AG09319 (cell line): Measurements from ENCODE around the gene MSANTD3.

Experiments used
- DNase-seq: peaks from one replicate; pipeline ENCODE4 v3.0.0-alpha.2; 2010; ENCODE audit warnings: low read depth; ENCODE audit errors: extremely low read depth
- TF ChIP-seq, protein P1 (sequence below): IDR thresholded peaks from 2 replicates; pipeline ENCODE4 v1.5.1; 2011; ENCODE audit warnings: low read depth, mild to moderate bottlenecking, inconsistent platforms, low read length, moderate library complexity

MSANTD3 gene

GRCh38 chr9:100452894-100453293 lies 26.0 kb downstream of the MSANTD3 start:
- DNase-seq: no peak
- TF ChIP-seq, protein P1, sequence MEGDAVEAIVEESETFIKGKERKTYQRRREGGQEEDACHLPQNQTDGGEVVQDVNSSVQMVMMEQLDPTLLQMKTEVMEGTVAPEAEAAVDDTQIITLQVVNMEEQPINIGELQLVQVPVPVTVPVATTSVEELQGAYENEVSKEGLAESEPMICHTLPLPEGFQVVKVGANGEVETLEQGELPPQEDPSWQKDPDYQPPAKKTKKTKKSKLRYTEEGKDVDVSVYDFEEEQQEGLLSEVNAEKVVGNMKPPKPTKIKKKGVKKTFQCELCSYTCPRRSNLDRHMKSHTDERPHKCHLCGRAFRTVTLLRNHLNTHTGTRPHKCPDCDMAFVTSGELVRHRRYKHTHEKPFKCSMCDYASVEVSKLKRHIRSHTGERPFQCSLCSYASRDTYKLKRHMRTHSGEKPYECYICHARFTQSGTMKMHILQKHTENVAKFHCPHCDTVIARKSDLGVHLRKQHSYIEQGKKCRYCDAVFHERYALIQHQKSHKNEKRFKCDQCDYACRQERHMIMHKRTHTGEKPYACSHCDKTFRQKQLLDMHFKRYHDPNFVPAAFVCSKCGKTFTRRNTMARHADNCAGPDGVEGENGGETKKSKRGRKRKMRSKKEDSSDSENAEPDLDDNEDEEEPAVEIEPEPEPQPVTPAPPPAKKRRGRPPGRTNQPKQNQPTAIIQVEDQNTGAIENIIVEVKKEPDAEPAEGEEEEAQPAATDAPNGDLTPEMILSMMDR: no peak

DNA sequence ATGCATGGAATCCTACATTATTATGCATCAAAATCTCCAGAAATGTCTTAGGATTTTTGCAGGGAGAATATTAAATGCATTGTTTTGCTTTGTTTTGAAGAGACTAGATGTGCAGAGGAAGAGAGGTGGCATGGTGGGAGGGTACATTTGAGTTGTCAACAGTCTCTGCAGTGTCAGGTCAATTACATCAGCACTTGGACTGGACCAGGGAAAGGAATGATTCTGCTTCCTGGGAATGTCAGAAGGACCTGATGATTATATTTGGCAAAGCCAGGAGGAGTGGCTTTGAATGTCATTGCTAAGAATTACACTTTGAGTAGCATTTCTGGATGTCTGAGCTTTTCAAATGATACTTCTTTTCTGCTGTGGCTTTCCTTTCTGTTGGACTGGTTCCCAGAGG lies 28.5 kb downstream of the MSANTD3 start:
- TF ChIP-seq, protein P1: no peak
- no peak for DNase-seq

DNA sequence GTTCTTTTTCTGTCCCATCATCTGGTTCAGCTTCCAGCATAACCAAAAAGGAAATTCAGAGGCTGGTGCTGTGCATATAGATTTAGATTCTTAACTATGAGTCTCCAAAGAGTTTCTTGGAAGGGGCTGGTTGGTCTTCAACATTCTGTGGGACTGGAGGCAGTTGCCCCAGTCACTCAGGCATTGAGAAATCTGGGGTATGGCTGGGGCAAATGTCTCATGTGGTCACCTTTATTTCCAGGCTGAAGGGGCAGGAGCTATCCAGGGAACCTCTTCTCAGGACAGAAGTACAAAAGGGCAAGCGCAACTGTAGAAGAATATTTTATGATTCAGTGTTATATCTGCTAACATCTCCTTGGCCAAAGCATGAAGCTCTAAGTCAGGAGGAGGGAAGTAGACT lies 30.6 kb downstream of the MSANTD3 start:
- DNase-seq: no peak
- TF ChIP-seq, protein P1: no peak

DNA sequence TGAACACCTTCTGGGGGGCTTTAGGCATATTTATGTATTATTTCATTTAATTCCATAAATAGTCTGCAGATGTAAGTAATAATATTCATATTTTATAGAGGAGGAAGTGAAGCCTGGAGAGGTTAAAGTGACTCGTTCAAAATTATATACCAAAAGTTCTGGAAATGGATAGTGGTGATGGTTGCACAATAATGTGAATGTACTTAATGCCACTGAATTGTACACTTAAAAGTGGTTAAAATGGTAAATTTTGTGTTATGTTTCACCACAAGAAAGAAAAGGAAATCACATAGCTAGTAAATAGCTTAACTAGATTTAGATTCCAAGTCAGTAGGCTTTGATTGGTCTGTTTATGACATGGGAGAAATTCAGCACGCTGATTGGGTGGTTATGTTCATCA lies 33.0 kb downstream of the MSANTD3 start:
- TF ChIP-seq, protein P1: no peak
- no peak for DNase-seq

GRCh38 chr9:100465274-100465673 lies 38.3 kb downstream of the MSANTD3 start:
- no peak for DNase-seq
- TF ChIP-seq, protein P1: no peak

GRCh38 chr9:100465761-100466160 lies 38.8 kb downstream of the MSANTD3 start:
- TF ChIP-seq, protein P1: no peak
- no peak for DNase-seq

DNA sequence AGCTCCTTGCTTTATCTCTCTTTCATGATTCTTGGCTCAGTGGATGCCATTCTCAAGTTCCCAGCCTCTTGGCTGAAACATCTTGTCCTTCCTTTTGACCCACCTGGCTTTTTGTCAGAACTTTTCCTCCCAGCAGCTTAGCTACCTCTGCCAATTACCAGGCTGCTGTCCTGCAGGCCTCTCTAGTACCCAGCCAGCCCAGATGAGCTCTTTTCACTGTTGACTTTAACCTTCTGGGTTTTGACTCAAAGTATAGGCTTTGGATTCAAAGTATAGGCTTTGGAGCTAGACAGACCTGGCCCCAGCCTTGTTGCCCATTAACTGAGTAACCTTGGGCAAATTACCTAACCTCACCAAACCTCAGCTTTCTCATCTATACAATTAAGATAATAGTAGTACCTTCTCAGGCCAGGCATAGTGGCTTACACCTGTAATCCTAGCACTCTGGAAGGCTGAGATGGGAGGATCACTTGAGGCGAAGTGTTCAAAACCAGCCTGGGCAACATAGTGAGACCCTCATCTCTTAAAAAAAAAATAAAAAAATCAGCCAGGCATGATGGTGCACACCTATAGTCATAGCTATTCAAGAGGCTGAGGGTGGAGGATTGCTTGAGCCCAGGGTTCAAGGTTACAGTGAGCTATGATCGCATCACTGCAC lies 39.4 kb downstream of the MSANTD3 start:
- TF ChIP-seq, protein P1: no peak
- DNase-seq: no peak
